Activated naive CD8-positive, alpha-beta T cell (primary cell): ENCODE data around the gene WDR43.

ENCODE experiments used
- H3K27ac Mint-ChIP-seq: one replicate; pipeline ENCODE4 v1.8.0; 2021; ENCODE audit warnings: mixed read lengths
- H3K27me3 Mint-ChIP-seq: one replicate; pipeline ENCODE4 v1.8.0; 2021; ENCODE audit warnings: mixed read lengths
- H3K36me3 Mint-ChIP-seq: one replicate; pipeline ENCODE4 v1.8.0; 2021; ENCODE audit warnings: mixed read lengths
- H3K4me1 Mint-ChIP-seq: one replicate; pipeline ENCODE4 v1.8.0; 2021; ENCODE audit warnings: low read depth, mixed read lengths
- H3K4me3 Mint-ChIP-seq: one replicate; pipeline ENCODE4 v1.8.0; 2021; ENCODE audit warnings: mild to moderate bottlenecking, mixed read lengths
- H3K9me3 Mint-ChIP-seq: one replicate; pipeline ENCODE4 v1.8.0; 2021; ENCODE audit warnings: low read depth, mixed read lengths

WDR43 gene

DNA sequence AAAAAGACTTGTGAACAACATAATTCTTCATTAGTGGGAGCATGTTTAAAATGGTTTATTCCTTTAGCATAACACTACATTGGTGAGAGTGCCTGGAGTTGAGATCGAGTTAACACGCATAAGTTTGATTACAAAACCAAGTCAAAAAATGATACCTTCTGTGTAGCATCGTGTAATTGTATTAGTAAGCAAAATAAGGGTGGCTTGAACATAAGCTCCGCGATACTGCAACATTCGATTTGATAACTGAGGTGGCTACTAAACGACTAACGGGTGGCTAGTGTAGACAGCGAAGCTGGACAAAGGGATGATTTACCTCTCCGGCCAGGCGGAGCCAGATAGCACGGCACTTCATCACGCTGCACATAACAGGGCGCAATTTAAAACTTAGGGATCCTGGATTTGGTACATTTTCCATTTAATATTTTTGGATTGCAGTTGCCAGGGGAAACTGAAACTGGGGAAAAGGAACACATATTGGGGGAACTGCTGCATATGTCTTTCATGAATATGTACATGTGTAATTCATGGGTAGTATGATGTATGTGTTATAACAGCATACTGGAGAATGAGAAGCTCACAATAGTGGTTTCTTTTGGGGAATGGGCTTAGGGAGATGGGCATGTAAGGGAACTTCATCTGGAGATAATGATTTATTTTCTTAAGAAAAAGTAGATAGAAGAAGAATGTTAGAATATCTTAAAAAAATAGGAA is 50.2 kb downstream of the WDR43 start:
- Mint-ChIP-seq H3K27ac (peak overlapping the region; percentile 54), H3K27me3 (no peaks in the 10 kb centered on the region), H3K36me3 (peaks cover 21% of the 10 kb centered on the region), H3K4me1 (peaks cover 2% of the 10 kb centered on the region), H3K9me3 (no peaks in the 10 kb centered on the region), H3K4me3 (no peak overlapping the region)

DNA sequence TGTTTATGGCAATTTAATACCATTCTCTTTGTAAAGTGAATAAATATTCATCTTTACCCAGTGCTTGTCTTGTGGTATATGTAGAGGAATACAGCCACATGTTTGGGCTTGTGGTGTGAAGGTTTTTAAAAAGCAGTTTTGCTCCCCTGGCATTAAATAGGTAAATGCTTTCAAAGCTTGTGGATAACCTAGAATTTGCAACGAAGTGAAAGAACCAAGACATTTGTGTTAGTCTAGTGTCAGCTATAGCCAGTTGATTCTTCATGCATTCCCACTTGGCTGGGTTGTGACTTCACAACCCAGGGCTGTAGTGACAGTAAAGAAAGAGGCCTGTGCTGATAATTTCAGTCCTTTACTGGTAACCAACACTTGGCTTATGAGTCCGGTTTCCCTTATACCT is 53.7 kb downstream of the WDR43 start:
- Mint-ChIP-seq H3K4me3 (no peak overlapping the region), H3K27ac (no peak overlapping the region), H3K27me3 (no peaks in the 10 kb centered on the region), H3K36me3 (peaks cover 16% of the 10 kb centered on the region), H3K4me1 (peaks cover 7% of the 10 kb centered on the region), H3K9me3 (no peaks in the 10 kb centered on the region)

DNA sequence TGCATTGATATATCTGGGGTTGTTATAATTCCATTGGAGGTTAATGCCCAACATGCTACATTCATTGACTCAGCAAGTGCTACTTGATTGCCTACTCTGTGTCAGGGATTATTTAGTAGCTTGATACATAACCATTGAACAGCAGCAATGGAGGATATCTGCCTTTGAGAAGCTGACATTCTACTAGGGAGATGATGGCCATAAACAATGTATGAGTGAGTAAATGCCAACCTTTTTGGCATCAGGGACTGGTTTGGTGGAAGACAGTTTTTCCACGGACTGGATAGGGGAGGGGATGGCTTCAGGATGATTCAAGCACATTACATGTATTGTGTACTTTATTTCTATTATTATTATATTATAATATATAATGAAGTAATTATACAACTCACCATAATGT is 54.7 kb downstream of the WDR43 start:
- H3K4me1 Mint-ChIP-seq = peaks cover 7% of the 10 kb centered on the region
- no peaks in the 10 kb centered on the region for H3K9me3 Mint-ChIP-seq
- H3K27ac Mint-ChIP-seq = no peak overlapping the region
- H3K4me3 Mint-ChIP-seq = no peak overlapping the region
- H3K27me3 Mint-ChIP-seq = no peaks in the 10 kb centered on the region
- H3K36me3 Mint-ChIP-seq = peaks cover 16% of the 10 kb centered on the region

DNA sequence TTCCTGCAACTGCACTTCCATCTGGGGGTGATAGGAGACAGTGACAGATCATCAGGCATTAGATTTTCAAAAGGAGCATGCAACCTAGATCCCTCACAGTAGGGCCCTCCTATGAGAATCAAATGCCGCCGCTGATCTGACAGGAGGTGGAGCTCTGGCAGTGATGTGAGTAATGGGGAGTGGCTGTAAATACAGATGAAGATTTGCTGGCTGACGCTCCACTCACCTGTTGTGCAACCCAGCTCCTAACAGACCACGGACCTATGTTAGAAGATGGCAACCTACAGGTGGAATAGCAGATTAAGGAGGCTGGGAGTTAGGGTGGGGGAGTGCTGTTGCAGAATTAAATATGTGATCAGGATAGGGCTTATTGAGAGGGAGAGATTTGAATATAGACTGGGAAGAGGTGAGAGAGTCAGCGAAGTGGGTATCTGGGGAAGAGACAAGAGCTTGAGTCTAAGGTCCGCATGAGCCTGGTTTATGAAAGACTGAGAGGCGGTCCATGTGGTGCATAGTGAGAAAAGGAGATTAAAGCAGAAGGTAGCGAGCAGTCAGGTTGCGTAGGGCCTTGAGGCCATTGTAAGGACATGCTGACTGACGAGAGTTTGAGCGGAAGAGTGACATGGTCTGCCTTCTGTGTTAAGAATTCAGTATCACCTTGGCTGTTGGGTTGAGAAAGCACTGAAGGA is 55.3 kb downstream of the WDR43 start:
- H3K27ac Mint-ChIP-seq = peak overlapping the region; percentile 5
- H3K4me3 Mint-ChIP-seq = no peak overlapping the region
- peaks cover 12% of the 10 kb centered on the region for H3K36me3 Mint-ChIP-seq
- no peaks in the 10 kb centered on the region for H3K27me3 Mint-ChIP-seq
- no peaks in the 10 kb centered on the region for H3K9me3 Mint-ChIP-seq
- peaks cover 7% of the 10 kb centered on the region for H3K4me1 Mint-ChIP-seq

DNA sequence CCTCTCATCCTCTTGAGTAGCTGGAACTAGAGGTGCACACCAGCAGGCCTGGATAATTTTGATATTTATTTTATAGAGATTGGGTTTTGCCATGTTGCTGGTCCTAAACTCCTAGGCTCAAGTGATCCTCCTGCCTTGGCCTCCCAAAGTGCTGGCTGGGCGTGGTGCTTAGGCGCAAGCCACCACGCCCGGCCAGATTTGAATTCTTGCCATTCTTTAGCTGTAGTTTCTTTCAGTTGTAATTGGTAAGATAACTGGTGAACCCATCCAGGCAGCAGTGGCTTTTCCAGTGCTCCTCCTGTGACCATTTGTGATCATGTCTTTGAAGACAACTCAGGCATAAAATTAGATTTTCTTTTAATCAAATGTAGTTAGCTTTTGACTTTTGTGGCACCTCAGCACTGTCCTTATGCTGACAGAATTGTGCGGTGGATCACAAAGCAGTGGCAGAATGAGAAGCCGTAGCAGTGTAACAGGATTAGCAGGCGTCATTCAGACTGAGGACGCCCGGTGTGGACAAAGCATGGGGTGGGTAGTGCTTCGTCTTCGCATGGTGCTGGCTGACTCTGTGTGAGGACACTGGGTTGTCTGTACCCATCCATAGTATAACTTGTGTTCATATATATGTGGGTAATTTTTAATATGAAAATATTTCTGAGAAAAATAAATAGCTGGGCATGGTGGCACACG is 56.6 kb downstream of the WDR43 start:
- no peaks in the 10 kb centered on the region for H3K27me3 Mint-ChIP-seq
- H3K9me3 Mint-ChIP-seq = no peaks in the 10 kb centered on the region
- no peak overlapping the region for H3K4me3 Mint-ChIP-seq
- peaks cover 10% of the 10 kb centered on the region for H3K36me3 Mint-ChIP-seq
- no peak overlapping the region for H3K27ac Mint-ChIP-seq
- H3K4me1 Mint-ChIP-seq = peaks cover 9% of the 10 kb centered on the region

DNA sequence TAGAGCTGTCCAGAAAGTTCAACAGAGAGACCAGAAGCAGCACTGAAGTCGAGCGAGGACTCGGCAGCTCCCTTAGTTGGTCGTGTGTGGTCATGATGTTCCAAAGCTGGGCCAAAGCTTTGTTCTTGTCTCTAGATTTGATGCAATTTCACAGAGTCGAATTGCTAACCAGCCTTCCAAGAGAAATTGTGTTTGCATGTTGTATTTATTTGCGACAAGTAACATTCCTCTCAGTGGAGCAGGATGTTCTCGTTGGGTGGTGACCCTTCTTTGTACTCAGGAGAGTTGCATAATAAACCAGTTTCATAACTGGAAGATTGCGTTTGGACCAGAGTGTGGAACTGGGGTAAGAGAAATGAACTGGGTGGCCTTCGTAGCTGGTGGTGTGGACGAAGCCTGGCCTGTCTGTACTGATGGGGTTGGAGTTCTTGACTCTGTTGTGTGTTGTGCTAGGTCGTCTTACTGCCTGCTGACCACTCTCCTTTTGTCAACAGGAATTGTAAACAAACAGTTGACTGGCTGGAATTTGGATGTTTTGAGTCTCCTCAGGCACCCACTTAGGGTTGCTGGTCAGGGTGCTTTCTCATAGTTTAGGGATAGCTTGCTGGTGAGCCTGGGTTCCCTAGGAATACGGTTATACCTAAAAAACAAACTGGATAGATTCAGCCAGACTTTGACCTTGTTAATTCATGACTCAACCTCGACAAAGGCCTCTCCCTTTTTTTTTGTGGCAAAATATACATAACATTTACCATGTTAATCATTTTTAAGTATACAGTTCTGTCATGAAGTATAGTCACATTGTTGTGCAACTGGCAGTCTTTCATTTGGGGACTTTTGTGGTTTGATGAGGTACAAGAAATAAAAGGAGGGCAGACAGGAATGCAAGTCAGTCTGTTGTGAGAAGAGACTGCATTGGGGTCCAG is 57.7 kb downstream of the WDR43 start:
- peaks cover 12% of the 10 kb centered on the region for H3K4me1 Mint-ChIP-seq
- peak overlapping the region; percentile 46 for H3K27ac Mint-ChIP-seq
- H3K27me3 Mint-ChIP-seq = no peaks in the 10 kb centered on the region
- H3K36me3 Mint-ChIP-seq = peaks cover 7% of the 10 kb centered on the region
- no peaks in the 10 kb centered on the region for H3K9me3 Mint-ChIP-seq
- no peak overlapping the region for H3K4me3 Mint-ChIP-seq

DNA sequence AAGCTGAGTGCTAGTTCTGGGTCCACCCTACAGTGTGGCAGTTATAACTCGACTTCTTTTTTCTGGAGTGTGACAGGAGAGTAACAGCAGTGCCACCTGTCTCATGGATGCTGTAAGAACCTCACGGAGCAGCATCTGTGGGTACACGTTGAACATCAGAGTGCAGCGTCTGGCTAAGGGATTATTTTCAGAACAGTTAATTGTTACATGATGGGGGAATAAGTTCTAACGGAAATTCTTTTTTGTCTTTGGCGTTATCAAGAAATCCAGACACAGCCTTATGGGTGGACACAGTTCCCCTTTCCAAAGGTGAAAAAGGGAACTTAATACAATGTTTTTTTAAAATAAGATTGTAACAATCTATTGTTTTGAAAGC is 58.4 kb downstream of the WDR43 start:
- Mint-ChIP-seq H3K27me3 (no peaks in the 10 kb centered on the region), H3K36me3 (peaks cover 7% of the 10 kb centered on the region), H3K4me1 (peaks cover 12% of the 10 kb centered on the region), H3K27ac (peak overlapping the region; percentile 46), H3K4me3 (no peak overlapping the region), H3K9me3 (no peaks in the 10 kb centered on the region)

DNA sequence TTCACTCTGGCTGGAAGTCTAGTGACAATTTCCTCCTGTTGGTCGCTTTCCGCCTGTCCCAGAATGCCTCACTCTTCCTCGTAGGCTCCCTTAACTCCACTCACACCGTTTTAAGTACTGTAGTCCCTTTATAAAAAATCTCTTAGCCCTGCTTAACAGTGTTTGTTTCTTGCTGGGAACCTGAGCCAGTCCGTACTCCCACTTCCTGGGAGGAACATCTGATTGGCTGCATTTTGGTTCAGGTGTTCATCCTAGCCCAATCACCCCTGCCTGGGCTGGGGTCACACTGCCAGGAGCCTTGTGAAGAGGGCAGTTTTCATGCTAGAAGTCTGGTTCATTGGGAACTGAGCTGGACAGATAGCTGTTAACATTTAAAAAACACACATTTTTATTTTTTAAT is 61.0 kb downstream of the WDR43 start:
- peaks cover 12% of the 10 kb centered on the region for H3K4me1 Mint-ChIP-seq

DNA sequence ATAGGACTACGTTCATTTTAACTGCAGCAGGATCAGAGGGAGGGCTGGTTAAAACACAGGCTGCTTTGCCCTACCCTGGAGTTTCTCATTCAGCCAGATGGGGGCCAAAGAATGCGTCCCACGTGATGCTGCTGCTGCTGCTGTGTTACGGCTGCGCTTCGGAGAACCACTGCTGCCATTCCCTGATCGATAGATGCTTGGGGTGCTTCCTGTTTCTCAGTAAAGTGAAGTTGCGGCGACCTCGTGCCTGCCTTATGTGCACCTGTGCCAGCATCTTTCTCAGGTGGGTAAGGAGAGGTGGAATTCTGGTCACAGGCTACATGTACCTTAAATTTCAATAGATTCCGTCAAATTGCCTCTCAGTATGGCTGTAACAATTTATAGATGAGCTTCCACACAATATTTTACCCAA is 62.0 kb downstream of the WDR43 start:
- Mint-ChIP-seq H3K27ac (no peak overlapping the region), H3K4me1 (peaks cover 12% of the 10 kb centered on the region), H3K36me3 (no peaks in the 10 kb centered on the region), H3K9me3 (no peaks in the 10 kb centered on the region), H3K4me3 (no peak overlapping the region), H3K27me3 (no peaks in the 10 kb centered on the region)

More for the DNA sequence above, 61.0 kb downstream of the WDR43 start:
- Mint-ChIP-seq H3K9me3 (no peaks in the 10 kb centered on the region), H3K4me3 (no peak overlapping the region), H3K27ac (no peak overlapping the region), H3K36me3 (no peaks in the 10 kb centered on the region), H3K27me3 (no peaks in the 10 kb centered on the region)

DNA sequence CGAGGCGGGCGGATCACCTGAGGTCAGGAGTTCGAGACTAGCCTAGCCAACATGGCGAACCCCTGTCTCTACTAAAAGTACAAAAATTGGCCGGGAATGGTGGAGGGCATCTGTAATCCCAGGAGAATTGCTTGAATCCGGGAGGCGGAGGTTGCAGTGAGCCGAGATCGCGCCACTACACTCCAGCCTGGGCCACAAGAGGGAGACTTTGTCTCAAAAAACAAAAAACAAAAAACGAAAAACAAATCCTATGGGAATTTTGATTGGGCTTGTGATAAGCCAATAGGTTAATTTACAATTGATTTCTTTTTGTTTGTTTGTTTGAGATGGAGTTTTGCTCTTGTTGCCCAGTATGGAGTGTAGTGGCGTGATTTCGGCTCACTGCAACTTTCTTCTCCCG is 62.4 kb downstream of the WDR43 start:
- Mint-ChIP-seq H3K27ac (no peak overlapping the region), H3K4me3 (no peak overlapping the region)

DNA sequence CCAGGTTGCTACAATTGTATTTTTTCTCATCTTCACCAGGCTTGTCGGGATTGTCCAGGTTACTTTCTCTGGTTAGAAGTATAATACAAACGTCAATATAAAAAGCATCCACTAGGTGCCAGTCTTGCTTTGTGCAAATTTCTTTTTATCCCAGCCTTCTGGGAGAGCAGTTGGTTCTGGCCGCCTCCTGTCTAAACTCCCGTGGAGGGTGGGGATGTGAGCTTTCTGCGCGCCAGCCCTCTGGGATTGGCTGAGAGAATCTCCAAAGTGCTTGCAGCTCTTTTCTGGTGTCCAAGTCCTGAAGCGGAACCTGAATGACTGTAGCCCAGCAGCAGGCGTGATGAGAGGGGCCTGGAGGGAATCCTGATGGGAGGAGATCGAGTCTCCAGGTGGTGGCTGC is 64.2 kb downstream of the WDR43 start:
- Mint-ChIP-seq H3K4me3 (no peak overlapping the region), H3K4me1 (peaks cover 10% of the 10 kb centered on the region), H3K27me3 (no peaks in the 10 kb centered on the region), H3K27ac (no peak overlapping the region), H3K9me3 (no peaks in the 10 kb centered on the region), H3K36me3 (no peaks in the 10 kb centered on the region)

More for the DNA sequence above, 62.4 kb downstream of the WDR43 start:
- Mint-ChIP-seq H3K27me3 (no peaks in the 10 kb centered on the region), H3K9me3 (no peaks in the 10 kb centered on the region), H3K36me3 (no peaks in the 10 kb centered on the region), H3K4me1 (peaks cover 12% of the 10 kb centered on the region)

DNA sequence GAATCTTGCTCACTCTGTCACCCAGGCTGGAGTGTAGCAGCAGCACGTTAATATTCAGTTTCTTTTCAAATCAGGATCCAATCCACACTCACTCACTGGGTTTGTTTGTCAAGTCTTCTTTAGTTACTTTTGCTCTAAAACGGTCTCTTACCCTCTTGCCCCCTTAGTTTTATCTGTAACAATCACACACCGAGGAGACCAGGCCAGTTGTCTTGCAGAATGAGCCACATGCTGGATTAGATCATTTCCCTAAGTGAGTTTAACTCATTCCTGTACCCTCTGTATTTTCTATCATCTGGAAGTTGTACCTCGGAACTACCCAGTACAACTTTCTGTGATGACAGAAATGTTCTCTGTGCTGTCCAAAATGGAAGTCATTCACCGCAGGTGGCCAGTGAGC is 65.9 kb downstream of the WDR43 start:
- Mint-ChIP-seq H3K27ac (no peak overlapping the region), H3K4me1 (peaks cover 10% of the 10 kb centered on the region), H3K36me3 (no peaks in the 10 kb centered on the region), H3K9me3 (no peaks in the 10 kb centered on the region), H3K27me3 (no peaks in the 10 kb centered on the region), H3K4me3 (no peak overlapping the region)

DNA sequence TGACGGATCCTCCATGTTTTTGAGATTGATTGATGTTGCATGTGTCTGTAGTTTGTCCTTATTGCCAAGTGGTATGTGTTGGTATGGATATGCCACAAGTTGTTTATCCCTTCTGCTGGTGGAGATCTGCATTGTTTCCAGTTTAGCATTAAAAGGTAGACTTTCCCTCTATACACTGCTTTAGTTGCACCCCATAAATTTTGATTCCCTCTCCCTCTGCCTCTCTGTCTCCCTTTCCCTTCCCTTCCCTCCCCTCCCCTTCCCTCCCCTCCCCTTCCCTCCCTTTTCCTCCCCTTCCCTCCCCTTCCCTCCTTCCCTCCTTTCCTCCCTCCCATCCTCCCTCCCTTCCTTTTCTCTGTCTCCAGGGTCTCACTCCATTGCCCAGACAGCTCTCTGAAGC is 68.0 kb downstream of the WDR43 start:
- no peak overlapping the region for H3K4me3 Mint-ChIP-seq
- H3K36me3 Mint-ChIP-seq = no peaks in the 10 kb centered on the region
- H3K9me3 Mint-ChIP-seq = no peaks in the 10 kb centered on the region
- H3K27ac Mint-ChIP-seq = no peak overlapping the region
- H3K27me3 Mint-ChIP-seq = no peaks in the 10 kb centered on the region
- peaks cover 3% of the 10 kb centered on the region for H3K4me1 Mint-ChIP-seq

DNA sequence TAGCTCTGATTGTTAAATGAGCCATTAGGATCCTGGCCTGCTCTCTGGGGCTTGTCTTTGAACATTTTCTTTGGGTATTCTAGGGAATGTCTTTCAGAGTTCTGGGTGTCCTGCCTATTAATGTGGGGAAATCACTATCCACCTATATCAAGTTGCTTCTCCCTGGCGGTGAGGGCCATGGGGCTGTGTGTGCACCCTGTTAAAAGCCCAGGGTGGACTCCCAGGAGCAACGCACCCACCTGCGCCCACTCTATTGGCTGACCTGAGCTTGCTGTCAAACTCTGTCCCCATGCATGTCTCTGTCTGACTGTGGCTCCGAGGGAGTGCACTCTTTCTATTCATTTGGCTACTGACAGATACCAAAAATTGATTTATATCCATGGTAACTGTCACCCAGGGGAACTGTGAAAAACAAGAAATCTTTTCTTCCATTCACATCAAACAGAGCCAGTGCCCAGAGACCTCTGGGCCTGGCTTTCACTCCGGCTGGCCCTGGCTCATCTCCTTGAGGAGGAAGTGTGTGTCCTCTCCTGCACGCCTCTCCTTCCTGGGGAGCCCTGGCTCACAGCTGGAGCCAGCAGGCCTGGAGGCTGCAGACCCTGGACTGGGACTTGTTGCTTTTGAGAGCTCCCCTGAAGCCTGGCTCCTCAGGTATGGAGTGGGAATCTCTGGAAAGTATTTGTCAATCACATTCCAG is 76.1 kb downstream of the WDR43 start:
- Mint-ChIP-seq H3K36me3 (no peaks in the 10 kb centered on the region), H3K27me3 (no peaks in the 10 kb centered on the region), H3K9me3 (no peaks in the 10 kb centered on the region), H3K4me3 (no peak overlapping the region), H3K4me1 (peaks cover 11% of the 10 kb centered on the region), H3K27ac (no peak overlapping the region)
